ENCODE data around the gene CAD.

GRCh38 chr2:27209621-27210401, 7.4 kb upstream of the CAD start:
- no peak for TF ChIP-seq CTCF (conservative IDR thresholded peaks at IDR 0.05; ENCODE audit: low read depth, low read length)
- TF ChIP-seq POLR2A (IDR thresholded peaks at IDR 0.05; ENCODE audit: low read depth, low read length): no peak
- TF ChIP-seq MXI1 (IDR thresholded peaks at IDR 0.05; ENCODE audit: borderline replicate concordance, low read depth, low read length): no peak
- no peak for TF ChIP-seq SMC3 (IDR thresholded peaks at IDR 0.05; ENCODE audit: low read depth, low read length)
- no peak for TF ChIP-seq RFX5 (IDR thresholded peaks at IDR 0.05; ENCODE audit: low read depth, low read length)
- TF ChIP-seq FOS (IDR thresholded peaks at IDR 0.05; ENCODE audit: low read depth, low read length): no peak
- TF ChIP-seq RAD21 (IDR thresholded peaks at IDR 0.05; ENCODE audit: low read length): no peak
- no peak for TF ChIP-seq MAFK (IDR thresholded peaks at IDR 0.05; ENCODE audit: low read depth, low read length)

Measured in IMR-90 (cell line).